GM21528 (cell line): ENCODE data around the gene CRABP2.

Source experiments
- ATAC-seq: cut with Tn5 transposase; IDR thresholded peaks from one replicate; pipeline ENCODE4 v1.9.1; 2021; ENCODE audit warnings: mild to moderate bottlenecking, moderate library complexity; ENCODE audit not compliant: unreplicated experiment, low FRiP score

Gene CRABP2

DNA sequence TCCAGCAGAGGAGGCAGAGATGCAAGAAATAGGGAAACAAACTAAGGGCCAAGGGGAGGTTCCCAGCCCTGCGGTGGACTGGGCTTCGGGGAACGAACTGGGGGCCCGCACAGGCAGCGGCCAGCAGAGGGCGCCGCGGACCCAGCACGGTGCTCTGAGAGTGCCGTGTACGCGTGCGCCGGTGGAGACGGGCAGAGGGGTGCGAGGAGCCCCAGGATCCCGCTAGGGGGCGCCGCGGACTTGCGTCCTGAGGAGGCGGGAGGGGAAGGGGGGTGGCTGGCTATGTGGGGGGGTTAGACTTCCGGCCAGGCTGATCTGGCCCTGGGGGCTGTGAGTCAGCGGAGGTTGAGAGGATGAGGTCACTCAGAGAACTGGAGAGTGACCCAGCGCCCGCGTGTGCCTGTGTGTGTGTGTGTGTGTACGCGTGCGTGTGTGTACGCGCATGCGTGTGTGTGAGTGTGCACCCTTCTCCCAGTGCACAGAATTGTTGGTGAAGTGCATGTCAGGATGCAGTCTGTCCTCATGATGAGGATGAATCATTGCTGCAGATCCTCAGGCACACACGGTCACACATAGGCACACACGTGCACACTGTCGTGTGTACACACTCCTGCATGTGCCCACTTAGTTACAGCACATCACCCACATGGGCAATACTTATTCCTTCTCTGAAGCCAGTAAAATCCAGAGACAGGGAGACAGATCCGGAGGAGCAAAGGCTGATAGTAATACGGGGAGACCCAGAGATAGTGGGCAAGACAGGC lies 45.2 kb downstream of the CRABP2 start:
- ATAC-seq, result peak; percentile 48

DNA sequence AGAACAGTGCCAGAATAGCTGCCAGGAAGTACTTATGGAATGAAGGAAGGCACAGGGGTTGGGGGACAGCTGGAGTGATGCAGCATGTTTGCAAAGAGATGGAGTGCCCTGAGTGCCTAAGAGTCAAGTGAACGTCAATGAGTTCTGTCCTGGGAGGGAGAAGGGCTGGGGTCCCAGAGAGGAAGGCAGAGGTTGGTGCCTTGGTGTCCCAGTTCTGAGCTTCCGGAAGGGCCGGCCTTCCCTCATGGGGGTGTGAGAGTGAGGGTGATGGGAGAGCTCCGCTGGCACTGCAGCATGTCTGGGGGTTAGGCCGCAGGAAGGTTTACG lies 45.8 kb downstream of the CRABP2 start:
- no peak for ATAC-seq

DNA sequence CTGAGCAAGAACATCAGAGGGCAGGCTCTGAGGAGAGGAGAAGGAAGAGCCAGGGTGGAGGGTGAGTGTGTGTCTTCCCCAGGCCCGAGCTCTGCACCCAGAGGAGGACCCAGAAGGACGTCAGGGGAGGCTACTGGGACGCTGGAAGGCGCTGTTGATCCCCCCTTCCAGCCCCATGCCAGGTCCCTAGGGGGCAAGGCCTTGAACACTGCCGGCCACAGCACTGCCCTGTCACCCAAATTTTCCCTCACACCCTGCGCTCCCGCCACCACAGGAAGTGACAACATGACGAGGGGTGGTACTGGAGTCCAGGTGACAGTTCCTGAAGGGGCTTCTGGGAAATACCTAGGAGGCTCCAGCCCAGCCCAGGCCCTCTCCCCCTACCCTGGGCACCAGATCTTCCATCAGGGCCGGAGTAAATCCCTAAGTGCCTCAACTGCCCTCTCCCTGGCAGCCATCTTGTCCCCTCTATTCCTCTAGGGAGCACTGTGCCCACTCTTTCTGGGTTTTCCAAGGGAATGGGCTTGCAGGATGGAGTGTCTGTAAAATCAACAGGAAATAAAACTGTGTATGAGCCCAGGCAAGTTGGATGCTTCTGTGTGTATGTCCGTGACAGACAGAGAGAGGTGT lies 46.3 kb downstream of the CRABP2 start:
- no peak for ATAC-seq

DNA sequence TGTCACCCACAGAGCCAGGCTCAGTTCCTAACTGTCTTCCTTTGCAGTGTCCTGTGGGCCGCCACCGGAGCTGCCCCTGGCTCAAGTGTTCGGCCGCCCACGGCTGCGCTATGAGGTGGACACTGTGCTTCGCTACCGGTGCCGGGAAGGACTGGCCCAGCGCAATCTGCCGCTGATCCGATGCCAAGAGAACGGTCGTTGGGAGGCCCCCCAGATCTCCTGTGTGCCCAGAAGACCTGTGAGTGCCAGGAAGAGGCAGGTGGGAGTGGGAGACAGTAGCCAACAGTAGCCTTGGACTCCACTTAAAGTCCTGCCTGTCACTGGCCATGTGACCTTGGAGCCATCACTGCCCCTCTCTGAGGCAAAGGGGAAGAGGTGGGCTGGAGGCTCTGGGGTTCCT lies 46.9 kb downstream of the CRABP2 start:
- ATAC-seq, result no peak

DNA sequence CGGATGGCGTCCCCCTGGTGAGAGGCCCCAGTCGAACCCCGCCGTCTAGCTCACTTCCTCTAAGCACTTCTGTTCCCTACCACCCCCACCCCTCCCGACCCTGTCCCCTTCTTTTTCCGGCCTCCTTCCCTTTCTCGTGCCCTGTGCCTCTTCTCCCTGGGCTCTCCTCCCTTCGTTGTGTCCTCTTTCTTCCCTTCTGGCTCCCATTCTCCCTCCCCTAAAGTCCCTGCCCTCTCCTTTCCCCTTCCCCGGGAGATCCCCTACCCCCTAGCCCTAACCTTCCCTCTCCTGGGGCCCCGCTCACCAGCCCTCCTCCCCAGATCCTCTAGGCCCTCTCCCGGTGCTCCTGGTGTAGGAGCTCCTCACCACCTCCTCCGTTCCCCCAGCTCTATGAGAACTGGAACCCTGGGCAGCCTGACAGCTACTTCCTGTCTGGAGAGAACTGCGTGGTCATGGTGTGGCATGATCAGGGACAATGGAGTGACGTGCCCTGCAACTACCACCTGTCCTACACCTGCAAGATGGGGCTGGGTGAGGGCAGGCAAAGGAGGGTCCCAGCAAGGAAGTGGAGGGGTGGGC lies 47.6 kb downstream of the CRABP2 start:
- no peak for ATAC-seq

DNA sequence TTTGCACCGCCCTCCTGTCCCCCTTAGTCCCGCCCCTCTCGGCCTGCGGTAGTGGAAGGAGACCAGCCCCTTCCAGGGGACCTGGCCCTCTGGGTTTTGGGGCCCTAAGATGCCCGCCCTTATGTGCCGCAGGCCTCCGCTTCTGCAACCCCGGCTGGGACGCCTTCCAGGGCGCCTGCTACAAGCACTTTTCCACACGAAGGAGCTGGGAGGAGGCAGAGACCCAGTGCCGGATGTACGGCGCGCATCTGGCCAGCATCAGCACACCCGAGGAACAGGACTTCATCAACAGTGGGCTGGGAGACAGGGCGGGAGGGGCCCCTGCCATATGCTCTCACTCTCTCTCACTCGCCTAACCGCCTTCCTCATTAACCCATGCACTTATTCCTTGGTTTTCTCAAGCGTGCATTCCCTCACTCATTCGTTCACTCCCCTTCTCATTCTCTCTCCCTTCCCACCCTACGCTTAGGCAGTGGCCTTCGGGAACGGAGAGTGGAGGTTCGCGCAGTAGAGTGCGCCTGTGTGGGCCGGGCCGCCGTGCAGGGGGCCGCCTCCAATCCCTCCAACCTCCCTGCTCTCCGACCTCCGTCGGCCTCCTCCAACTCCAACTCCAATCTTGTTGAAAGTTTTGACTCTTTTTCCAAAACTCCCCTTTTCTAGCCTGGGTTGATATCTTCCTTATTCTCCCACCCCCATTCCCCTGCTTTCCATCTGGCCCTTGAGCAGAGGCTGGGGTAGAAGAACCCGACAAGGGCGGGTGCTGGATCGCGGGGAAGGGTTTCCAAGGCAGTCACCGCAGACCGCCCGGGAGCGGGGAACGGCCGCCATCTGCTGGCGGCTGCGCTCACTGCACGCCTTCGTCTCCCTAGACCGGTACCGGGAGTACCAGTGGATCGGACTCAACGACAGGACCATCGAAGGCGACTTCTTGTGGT lies 48.3 kb downstream of the CRABP2 start:
- ATAC-seq, result no peak

DNA sequence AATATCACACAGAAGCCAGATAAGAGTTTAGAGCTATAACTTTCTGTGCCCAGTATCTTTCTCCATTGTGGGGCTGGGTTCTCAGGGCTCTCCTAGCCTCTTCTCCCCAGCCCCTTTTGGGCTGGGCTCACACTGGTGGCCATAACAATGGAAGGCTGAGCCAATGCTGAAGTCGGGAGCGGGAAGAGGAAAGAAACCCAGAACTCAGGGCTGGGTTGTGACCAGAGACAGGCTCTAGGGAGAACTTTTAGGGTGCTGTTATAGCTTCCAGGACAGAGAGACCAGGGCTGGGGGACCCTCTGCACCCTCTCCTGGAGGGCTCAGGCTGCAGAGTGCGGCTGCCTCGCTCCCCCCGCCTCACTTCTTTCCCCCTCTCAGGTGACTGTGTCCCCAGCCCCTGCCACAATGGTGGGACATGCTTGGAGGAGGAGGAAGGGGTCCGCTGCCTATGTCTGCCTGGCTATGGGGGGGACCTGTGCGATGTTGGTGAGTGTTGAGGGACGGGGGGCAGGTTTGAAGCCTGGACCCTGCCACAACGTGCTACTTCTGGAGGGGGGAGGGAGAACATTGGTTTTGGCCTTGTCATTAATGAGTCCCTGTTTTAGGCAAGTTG lies 49.4 kb downstream of the CRABP2 start:
- no peak for ATAC-seq

DNA sequence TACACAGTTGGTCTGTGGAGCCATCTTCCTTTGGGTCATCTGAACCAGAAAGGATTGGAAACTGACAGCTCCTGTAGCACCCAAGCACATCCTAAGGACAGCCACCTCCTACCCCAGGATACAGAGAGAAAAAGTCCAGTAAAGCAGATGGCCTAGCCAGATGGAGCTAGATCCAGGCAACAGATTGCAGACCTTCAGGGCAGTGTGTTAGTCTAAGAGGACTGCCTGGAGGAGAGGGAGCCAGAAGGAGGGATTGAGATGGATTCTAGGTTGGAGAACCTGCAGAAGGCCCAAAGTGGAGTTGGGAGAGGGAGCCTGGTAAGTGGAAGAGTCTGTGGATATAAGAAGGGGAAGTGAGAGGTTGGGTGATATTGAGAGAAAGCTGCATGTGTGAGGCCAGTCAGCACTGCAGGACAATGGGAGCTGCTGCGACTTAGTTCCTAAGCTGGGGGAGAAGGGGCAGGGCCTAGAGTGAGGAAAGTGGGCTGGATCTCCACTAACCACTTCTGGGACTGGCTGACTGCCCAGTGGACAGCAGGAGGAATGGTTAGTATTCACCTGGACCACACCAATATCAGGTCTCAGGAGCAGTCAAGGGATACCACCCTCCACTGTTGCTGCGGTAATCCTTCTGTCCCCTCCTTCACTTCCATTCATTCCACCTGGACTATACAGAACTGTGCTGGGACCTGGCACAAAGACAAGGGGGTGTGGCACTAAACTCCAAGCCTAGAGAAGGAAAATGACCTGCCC lies 50.1 kb downstream of the CRABP2 start:
- no peak for ATAC-seq

DNA sequence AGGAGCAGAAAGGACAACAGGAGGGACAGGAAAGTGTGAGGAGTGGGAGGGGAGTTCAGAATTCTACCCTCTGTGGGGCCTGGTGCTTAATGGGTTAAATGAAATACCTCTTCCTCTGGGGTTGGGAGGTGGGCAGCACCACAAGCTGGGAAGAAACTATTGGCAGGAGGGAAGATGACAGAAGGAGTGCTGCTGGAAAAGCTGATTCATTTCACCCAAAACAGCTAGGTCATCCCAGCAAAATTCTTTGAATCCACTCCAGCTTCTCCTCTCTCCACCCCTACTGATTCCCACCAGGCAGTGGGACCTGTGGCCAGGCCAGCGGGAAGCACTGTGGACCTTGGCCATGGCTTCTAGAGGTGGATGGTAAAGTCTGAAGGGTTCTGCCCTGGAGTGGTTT lies 50.7 kb downstream of the CRABP2 start:
- ATAC-seq, result no peak

DNA sequence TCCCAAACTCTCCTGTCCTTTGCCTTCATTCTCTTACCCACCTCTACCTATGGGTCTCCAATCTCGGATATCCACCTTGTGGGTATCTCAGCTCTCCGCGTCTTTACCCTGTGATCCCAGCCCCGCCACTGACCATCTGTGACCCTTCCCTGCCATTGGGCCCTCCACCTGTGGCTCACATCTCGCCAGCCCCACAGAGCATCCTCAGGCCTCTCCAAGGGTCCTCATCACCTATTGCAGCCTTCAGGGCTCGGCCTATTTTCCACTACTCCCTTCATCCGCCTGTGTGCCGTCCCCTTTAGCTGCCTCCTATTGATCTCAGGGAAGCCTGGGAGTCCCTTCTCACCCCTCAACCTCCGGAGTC lies 52.4 kb downstream of the CRABP2 start:
- no peak for ATAC-seq

DNA sequence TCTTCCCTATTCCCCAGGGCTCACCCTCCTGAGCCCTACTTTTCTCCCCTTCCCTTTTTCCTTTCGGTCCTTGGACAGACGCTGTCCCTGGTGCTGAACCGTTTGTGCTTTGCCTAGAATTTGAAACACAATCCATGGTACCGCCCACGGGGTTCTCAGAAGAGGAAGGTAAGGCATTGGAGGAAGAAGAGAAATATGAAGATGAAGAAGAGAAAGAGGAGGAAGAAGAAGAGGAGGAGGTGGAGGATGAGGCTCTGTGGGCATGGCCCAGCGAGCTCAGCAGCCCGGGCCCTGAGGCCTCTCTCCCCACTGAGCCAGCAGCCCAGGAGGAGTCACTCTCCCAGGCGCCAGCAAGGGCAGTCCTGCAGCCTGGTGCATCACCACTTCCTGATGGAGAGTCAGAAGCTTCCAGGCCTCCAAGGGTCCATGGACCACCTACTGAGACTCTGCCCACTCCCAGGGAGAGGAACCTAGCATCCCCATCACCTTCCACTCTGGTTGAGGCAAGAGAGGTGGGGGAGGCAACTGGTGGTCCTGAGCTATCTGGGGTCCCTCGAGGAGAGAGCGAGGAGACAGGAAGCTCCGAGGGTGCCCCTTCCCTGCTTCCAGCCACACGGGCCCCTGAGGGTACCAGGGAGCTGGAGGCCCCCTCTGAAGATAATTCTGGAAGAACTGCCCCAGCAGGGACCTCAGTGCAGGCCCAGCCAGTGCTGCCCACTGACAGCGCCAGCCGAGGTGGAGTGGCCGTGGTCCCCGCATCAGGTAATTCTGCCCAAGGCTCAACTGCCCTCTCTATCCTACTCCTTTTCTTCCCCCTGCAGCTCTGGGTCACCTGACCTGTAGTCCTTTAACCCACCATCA lies 53.0 kb downstream of the CRABP2 start:
- no peak for ATAC-seq
